Esophagus (tissue), 2 donors: ENCODE data around the gene PLEKHG3. TPM values are rescaled to one million over a fixed set of nuclear protein-coding genes. Genes with fewer than 3 reads are reported as not detected.

Experiments used
- H3K27ac ChIP-seq, 2 donors: one replicate each; pipeline ENCODE4 v1.5.1; 2013; ENCODE audit warnings: low read depth in 2 of 2, mild to moderate bottlenecking in 2 of 2, inconsistent platforms in 1 of 2, low read length in 1 of 2, moderate library complexity in 1 of 2
- H3K27me3 ChIP-seq, 2 donors: one replicate each; pipeline ENCODE4 v1.6.1; 2013; ENCODE audit warnings: low read length in 2 of 2, control low read depth in 1 of 2, mild to moderate bottlenecking in 1 of 2; ENCODE audit not compliant: insufficient read depth in 2 of 2, control insufficient read depth in 1 of 2
- H3K36me3 ChIP-seq, 2 donors: one replicate each; pipeline ENCODE4 v1.6.1; 2013; ENCODE audit warnings: low read length in 1 of 2; ENCODE audit not compliant: control insufficient read depth in 2 of 2, insufficient read depth in 2 of 2
- H3K4me1 ChIP-seq, 2 donors: one replicate each; pipeline ENCODE4 v1.6.1; 2013; ENCODE audit warnings: low read length in 1 of 2; ENCODE audit not compliant: control insufficient read depth in 2 of 2, insufficient read depth in 2 of 2
- H3K4me3 ChIP-seq, 2 donors: one replicate each; pipeline ENCODE4 v1.5.1; 2013; ENCODE audit warnings: low read length in 2 of 2, mild to moderate bottlenecking in 2 of 2, low read depth in 1 of 2, moderate library complexity in 1 of 2
- H3K9me3 ChIP-seq, 2 donors: one replicate each; pipeline ENCODE4 v1.6.1; 2013; ENCODE audit warnings: mild to moderate bottlenecking in 2 of 2, low read depth in 1 of 2, low read length in 1 of 2, moderate library complexity in 1 of 2; ENCODE audit not compliant: control insufficient read depth in 2 of 2, insufficient read depth in 1 of 2
- WGBS, 2 donors: extraction: QIAGEN DNeasy Blood & Tissue Kit; methylation state at CpG; one replicate each; pipeline ENCODE4 v1.1.7; 2013; 5-methylcytosine and 5-hydroxymethylcytosine counted together
- polyA plus RNA-seq, 2 donors: library from polyadenylated mRNA; stranded (reverse); fragments of 200-250 nt; gene quantifications; one replicate each; pipeline ENCODE4 v1.2.3, GENCODE V29; 2013
- donor health status: healthy with polysubstance abuse.
- donor health status: Bipolar disorder and iron deficiency.

PLEKHG3 gene
- polyA plus RNA-seq, 2 donors, result 23.1 to 27.1 TPM

GRCh38 chr14:64714432-64715025 is 10.3 kb downstream of the PLEKHG3 start:
- H3K36me3 ChIP-seq, result no peaks in the 10 kb centered on the region
- H3K27ac ChIP-seq, result peak overlapping the region in 1 of 2 donors; percentile 98
- H3K9me3 ChIP-seq, result no peaks in the 10 kb centered on the region
- no peak overlapping the region for H3K4me3 ChIP-seq
- H3K4me1 ChIP-seq, result peaks cover 4 to 26% of the 10 kb centered on the region in 2 donors
- H3K27me3 ChIP-seq, result no peaks in the 10 kb centered on the region
- 80 to 85% methylated on average over 5 of the region's 5 CpGs for WGBS, 2 donors

- Histone ChIP-seq H3K27me3 (no peaks in the 10 kb centered on the region), H3K9me3 (no peaks in the 10 kb centered on the region), H3K4me3 (no peak overlapping the region), H3K27ac (peak overlapping the region; percentile 11 to 98), H3K4me1 (peaks cover 4 to 30% of the 10 kb centered on the region in 2 donors), H3K36me3 (no peaks in the 10 kb centered on the region)
- 44 to 47% methylated on average over 4 of the region's 4 CpGs for WGBS, 2 donors
Measured at GRCh38 chr14:64715146-64715627, 11.0 kb downstream of the PLEKHG3 start.

- 27 to 32% methylated on average over 22 of the region's 22 CpGs for WGBS, 2 donors
- Histone ChIP-seq H3K9me3 (no peaks in the 10 kb centered on the region), H3K36me3 (no peaks in the 10 kb centered on the region), H3K27me3 (no peaks in the 10 kb centered on the region), H3K4me1 (peaks cover 4 to 32% of the 10 kb centered on the region in 2 donors), H3K27ac (peak overlapping the region; percentile 92 to 98), H3K4me3 (peak overlapping the region in 1 of 2 donors; percentile 29)
Measured at GRCh38 chr14:64715628-64716412, 11.6 kb downstream of the PLEKHG3 start.

- no peaks in the 10 kb centered on the region for H3K9me3 ChIP-seq
- no peaks in the 10 kb centered on the region for H3K36me3 ChIP-seq
- peaks cover 13 to 47% of the 10 kb centered on the region in 2 donors for H3K4me1 ChIP-seq
- H3K4me3 ChIP-seq, result no peak overlapping the region
- 14 to 26% methylated on average over 6 of the region's 6 CpGs for WGBS, 2 donors
- no peaks in the 10 kb centered on the region for H3K27me3 ChIP-seq
- H3K27ac ChIP-seq, result peak overlapping the region; percentile 92 to 98
Measured at GRCh38 chr14:64717870-64718269, 13.6 kb downstream of the PLEKHG3 start.

GRCh38 chr14:64718762-64719161 is 14.5 kb downstream of the PLEKHG3 start:
- Histone ChIP-seq H3K4me3 (no peak overlapping the region), H3K4me1 (peaks cover 13 to 50% of the 10 kb centered on the region in 2 donors), H3K27ac (peak overlapping the region; percentile 92 to 95), H3K9me3 (no peaks in the 10 kb centered on the region), H3K36me3 (no peaks in the 10 kb centered on the region), H3K27me3 (no peaks in the 10 kb centered on the region)
- WGBS, 2 donors, result 72 to 85% methylated on average over 7 of the region's 7 CpGs

- Histone ChIP-seq H3K27me3 (no peaks in the 10 kb centered on the region), H3K36me3 (no peaks in the 10 kb centered on the region), H3K9me3 (no peaks in the 10 kb centered on the region), H3K4me1 (peaks cover 13 to 55% of the 10 kb centered on the region in 2 donors), H3K27ac (peak overlapping the region; percentile 75 to 95), H3K4me3 (no peak overlapping the region)
- 72 to 75% methylated on average over 7 of the region's 7 CpGs for WGBS, 2 donors
Measured at GRCh38 chr14:64719601-64720000, 15.4 kb downstream of the PLEKHG3 start.

- Histone ChIP-seq H3K4me3 (no peak overlapping the region), H3K27ac (peak overlapping the region; percentile 75 to 95), H3K9me3 (no peaks in the 10 kb centered on the region), H3K36me3 (no peaks in the 10 kb centered on the region), H3K4me1 (peaks cover 13 to 56% of the 10 kb centered on the region in 2 donors), H3K27me3 (no peaks in the 10 kb centered on the region)
- WGBS, 2 donors, result 33 to 34% methylated on average over 7 of the region's 7 CpGs
Measured at GRCh38 chr14:64720131-64720576, 15.9 kb downstream of the PLEKHG3 start.

GRCh38 chr14:64721391-64721791 is 17.2 kb downstream of the PLEKHG3 start:
- Histone ChIP-seq H3K27ac (peak overlapping the region; percentile 75 to 95), H3K36me3 (no peaks in the 10 kb centered on the region), H3K4me1 (peaks cover 13 to 64% of the 10 kb centered on the region in 2 donors), H3K4me3 (no peak overlapping the region), H3K9me3 (no peaks in the 10 kb centered on the region), H3K27me3 (no peaks in the 10 kb centered on the region)
- 20 to 21% methylated on average over 5 of the region's 5 CpGs for WGBS, 2 donors

- H3K4me3 ChIP-seq, result no peak overlapping the region
- WGBS, 2 donors, result 66 to 70% methylated on average over 9 of the region's 9 CpGs
- H3K9me3 ChIP-seq, result no peaks in the 10 kb centered on the region
- peak overlapping the region; percentile 75 to 95 for H3K27ac ChIP-seq
- no peaks in the 10 kb centered on the region for H3K36me3 ChIP-seq
- no peaks in the 10 kb centered on the region for H3K27me3 ChIP-seq
- H3K4me1 ChIP-seq, result peaks cover 13 to 61% of the 10 kb centered on the region in 2 donors
Measured at GRCh38 chr14:64721899-64722298, 17.7 kb downstream of the PLEKHG3 start.
